SU-DHL-6 (cell line): Measurements from ENCODE around the gene MAMSTR.

Source experiments
- H2AFZ ChIP-seq: fragments of 200-600 bp; sonication (generic); 2 replicates; pipeline ENCODE4 v1.6.1; 2014; ENCODE audit warnings: low read depth, mild to moderate bottlenecking, moderate library complexity, mixed read lengths, antibody characterized with exemption, low read length; ENCODE audit not compliant: severe bottlenecking
- H3F3A ChIP-seq: fragments of 200-600 bp; shearing (Covaris generic); 2 replicates; pipeline ENCODE4 v1.6.0; 2016; ENCODE audit warnings: antibody characterized with exemption, mild to moderate bottlenecking; ENCODE audit not compliant: insufficient read depth
- H3K27ac ChIP-seq: fragments of 200-600 bp; sonication (generic); 2 replicates; pipeline ENCODE4 v1.5.1; 2016; ENCODE audit warnings: low read depth, mild to moderate bottlenecking, low read length, moderate library complexity, mixed read lengths
- H3K27me3 ChIP-seq: fragments of 200-600 bp; sonication (generic), shearing (Covaris generic); 2 replicates; pipeline ENCODE4 v1.6.0; 2014; ENCODE audit warnings: mild to moderate bottlenecking, low read length
- H3K36me3 ChIP-seq: fragments of 200-600 bp; sonication (generic); 2 replicates; pipeline ENCODE4 v1.6.1; 2014; ENCODE audit warnings: mild to moderate bottlenecking, low read length, mixed read lengths
- H3K4me2 ChIP-seq: fragments of 300-600, 200-600 bp; shearing (Covaris generic), sonication (generic); 2 replicates; pipeline ENCODE4 v1.6.0; 2014; ENCODE audit warnings: low read length, low read depth, mild to moderate bottlenecking; ENCODE audit not compliant: poor library complexity, severe bottlenecking
- H3K4me3 ChIP-seq: fragments of 200-600 bp; sonication (generic); 2 replicates; pipeline ENCODE4 v1.5.1; 2014; ENCODE audit warnings: antibody characterized with exemption, low read length, mild to moderate bottlenecking, mixed read lengths; ENCODE audit not compliant: insufficient read depth, poor library complexity, severe bottlenecking
- H3K79me2 ChIP-seq: fragments of 200-600 bp; sonication (generic); 2 replicates; pipeline ENCODE4 v1.6.1; 2014; ENCODE audit warnings: mild to moderate bottlenecking, low read length, moderate library complexity; ENCODE audit not compliant: insufficient read depth
- H3K9ac ChIP-seq: fragments of 200-600 bp; sonication (generic); 2 replicates; pipeline ENCODE4 v1.7.0; 2014; ENCODE audit warnings: mild to moderate bottlenecking, low read length
- H3K9me2 ChIP-seq: fragments of 200-600 bp; sonication (generic); replicated peaks from 2 replicates; pipeline ENCODE4 v1.6.1; 2014; ENCODE audit warnings: low read length; ENCODE audit not compliant: insufficient read depth
- H3K9me3 ChIP-seq: fragments of 200-600 bp; sonication (generic); 2 replicates; pipeline ENCODE4 v1.6.1; 2014; ENCODE audit warnings: low read length, mixed read lengths; ENCODE audit not compliant: insufficient read depth
- H4K20me1 ChIP-seq: fragments of 200-600 bp; sonication (generic); 2 replicates; pipeline ENCODE4 v1.6.1; 2014; ENCODE audit warnings: low read depth, mild to moderate bottlenecking, antibody characterized with exemption, low read length, moderate library complexity, mixed read lengths
- CTCF ChIP-seq: fragments of 200-600 bp; sonication (generic); IDR thresholded peaks from one replicate; pipeline ENCODE4 v1.5.1; 2017; ENCODE audit warnings: antibody characterized with exemption, mild to moderate bottlenecking, low read length, moderate library complexity; ENCODE audit not compliant: insufficient read depth, poor library complexity, severe bottlenecking
- EZH2phosphoT487 ChIP-seq: fragments of 200-600 bp; sonication (generic), shearing (Covaris generic); conservative IDR thresholded peaks from 2 replicates; pipeline ENCODE4 v1.6.1; 2018; ENCODE audit warnings: mild to moderate bottlenecking, antibody characterized with exemption, low read length, moderate library complexity, mixed read lengths

The MAMSTR gene

DNA sequence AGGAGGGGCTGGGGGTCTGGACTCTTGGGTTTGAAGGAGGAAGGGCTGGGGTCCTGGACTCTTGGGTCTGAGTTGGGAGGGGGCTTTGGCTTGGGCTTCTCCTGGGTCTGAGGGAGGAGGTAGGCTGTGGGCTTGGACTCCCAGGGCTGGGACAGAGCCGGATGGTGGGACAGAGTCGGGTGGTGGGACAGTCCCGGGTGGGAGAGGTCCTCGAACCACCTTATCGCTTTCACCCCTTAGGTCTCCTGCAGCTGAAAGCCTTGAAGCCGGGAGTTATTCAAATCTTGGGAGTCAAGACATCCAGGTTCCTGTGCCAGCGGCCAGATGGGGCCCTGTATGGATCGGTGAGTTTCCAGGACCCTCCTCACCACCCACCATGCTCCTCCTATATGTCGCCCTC is 37.2 kb upstream of the MAMSTR start:
- Histone ChIP-seq H3K4me2 (no peak overlapping the region), H3F3A (no peaks in the 10 kb centered on the region)

DNA sequence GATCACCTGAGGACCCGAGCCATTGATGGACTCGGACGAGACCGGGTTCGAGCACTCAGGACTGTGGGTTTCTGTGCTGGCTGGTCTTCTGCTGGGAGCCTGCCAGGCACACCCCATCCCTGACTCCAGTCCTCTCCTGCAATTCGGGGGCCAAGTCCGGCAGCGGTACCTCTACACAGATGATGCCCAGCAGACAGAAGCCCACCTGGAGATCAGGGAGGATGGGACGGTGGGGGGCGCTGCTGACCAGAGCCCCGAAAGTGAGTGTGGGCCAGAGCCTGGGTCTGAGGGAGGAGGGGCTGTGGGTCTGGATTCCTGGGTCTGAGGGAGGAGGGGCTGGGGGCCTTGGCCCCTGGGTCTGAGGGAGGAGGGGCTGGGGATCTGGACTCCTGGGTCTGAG is 36.7 kb upstream of the MAMSTR start:
- Histone ChIP-seq H3K4me3 (no peak overlapping the region), H3K79me2 (no peaks in the 10 kb centered on the region), H3K27me3 (no peaks in the 10 kb centered on the region), H2AFZ (no peak overlapping the region), H3F3A (no peaks in the 10 kb centered on the region), H3K4me2 (no peak overlapping the region), H3K9me2 (no peaks in the 10 kb centered on the region), H3K36me3 (no peaks in the 10 kb centered on the region), H3K9ac (no peak overlapping the region), H3K27ac (no peak overlapping the region), H3K9me3 (no peaks in the 10 kb centered on the region), H4K20me1 (no peaks in the 10 kb centered on the region)
- TF ChIP-seq CTCF (no peak), EZH2phosphoT487 (no peak)

More for the DNA sequence above, 37.2 kb upstream of the MAMSTR start:
- no peaks in the 10 kb centered on the region for H3K27me3 ChIP-seq
- no peak overlapping the region for H3K9ac ChIP-seq
- H3K9me2 ChIP-seq: no peaks in the 10 kb centered on the region
- no peak overlapping the region for H3K4me3 ChIP-seq
- no peaks in the 10 kb centered on the region for H3K79me2 ChIP-seq
- H3K36me3 ChIP-seq: no peaks in the 10 kb centered on the region
- H4K20me1 ChIP-seq: no peaks in the 10 kb centered on the region
- H2AFZ ChIP-seq: no peak overlapping the region
- H3K27ac ChIP-seq: no peak overlapping the region
- TF ChIP-seq EZH2phosphoT487 (no peak), CTCF (no peak)
- no peaks in the 10 kb centered on the region for H3K9me3 ChIP-seq

- Histone ChIP-seq H3K27ac (no peak overlapping the region), H3K9me2 (no peaks in the 10 kb centered on the region), H3K4me3 (no peak overlapping the region), H3K4me2 (no peak overlapping the region), H2AFZ (no peak overlapping the region), H3K9me3 (no peaks in the 10 kb centered on the region), H3F3A (no peaks in the 10 kb centered on the region), H3K27me3 (no peaks in the 10 kb centered on the region), H3K36me3 (no peaks in the 10 kb centered on the region), H4K20me1 (no peaks in the 10 kb centered on the region), H3K9ac (no peak overlapping the region), H3K79me2 (no peaks in the 10 kb centered on the region)
- TF ChIP-seq CTCF: no peak
- TF ChIP-seq EZH2phosphoT487: no peak
These were observed 36.3 kb upstream of the MAMSTR start for GRCh38 chr19:48755787-48756186.
